BJ (cell line): ENCODE data around the gene ABL2. TPM values are rescaled to one million over a fixed set of nuclear protein-coding genes. Genes with fewer than 3 reads are reported as not detected.
"Not testable (repeated sequence)": the region's sequence is repeated elsewhere in the genome, so short reads cannot be mapped to it uniquely, and the experiment has no call there.

Experiments used
- CTCF ChIA-PET: fragments of 350-600 bp; formaldehyde crosslinking; extraction: SDS; loops from one replicate; lab custom pipeline; 2021; ENCODE audit warnings: antibody characterized with exemption, inconsistent platforms; lab: Yijun Ruan, JAX
- POLR2A ChIA-PET: fragments of 300-600 bp; sonication (Branson Sonifier 250); formaldehyde crosslinking; extraction: SDS; loops from one replicate; lab custom pipeline; 2021; ENCODE audit warnings: antibody characterized with exemption; lab: Charles Lee
- DNase-seq: peaks from one replicate; pipeline ENCODE4 v3.0.0-alpha.2; 2011; ENCODE audit warnings: low read depth
- H3K27me3 ChIP-seq: 2 replicates; pipeline ENCODE4 v1.6.0; 2011; ENCODE audit warnings: low read length; ENCODE audit not compliant: control insufficient read depth, insufficient read depth
- H3K36me3 ChIP-seq: 2 replicates; pipeline ENCODE4 v1.5.1; 2011; ENCODE audit warnings: low read length; ENCODE audit not compliant: control insufficient read depth, insufficient read depth
- H3K4me3 ChIP-seq: 2 replicates; pipeline ENCODE4 v1.5.1; 2011; ENCODE audit warnings: low read depth, mild to moderate bottlenecking, control low read depth, low read length
- polyA plus RNA-seq: library from polyadenylated mRNA; depleted of rRNA; stranded (reverse); fragments of >200 nt; gene quantifications from 2 replicates; pipeline ENCODE4 v1.2.3, GENCODE V29; 2011
- TF ChIP-seq, protein P1 (sequence below): IDR thresholded peaks from 2 replicates; pipeline ENCODE4 v1.5.1; 2011; ENCODE audit warnings: low read depth, mild to moderate bottlenecking, control low read depth, inconsistent platforms, low read length, moderate library complexity; ENCODE audit not compliant: insufficient read depth

The ABL2 gene
- polyA plus RNA-seq, 1 experiment: 18.7 TPM

DNA sequence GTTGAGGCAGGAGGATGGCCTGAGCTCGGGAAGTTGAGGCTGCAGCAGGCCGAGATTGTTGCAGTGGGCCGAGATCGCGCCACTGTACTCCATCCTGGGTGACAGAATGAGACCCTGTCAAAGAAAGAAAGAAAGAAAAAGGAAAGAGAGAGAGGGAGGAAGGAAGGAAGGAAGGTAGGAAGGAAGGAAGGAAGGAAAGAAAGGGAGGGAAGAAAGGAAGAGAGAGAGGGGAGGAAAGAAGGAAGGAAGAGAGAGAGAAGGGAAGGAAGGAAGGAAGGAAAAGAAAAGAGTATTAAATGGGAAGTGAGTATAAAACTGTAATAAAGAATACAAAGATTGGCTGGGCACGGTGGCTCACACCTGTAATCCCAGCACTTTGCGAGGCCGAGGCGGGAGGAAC, 18.4 kb upstream of the ABL2 start:
- ChIA-PET POLR2A (no interaction called here), CTCF (interaction anchor here (1.1 kb wide), 1 partner anchor 122 kb away, joined by 3 read pairs; no protein-coding TSS in a partner anchor)
- Histone ChIP-seq H3K27me3 (no peaks in the 10 kb centered on the region), H3K36me3 (no peaks in the 10 kb centered on the region), H3K4me3 (no peak overlapping the region)
- TF ChIP-seq, protein P1, sequence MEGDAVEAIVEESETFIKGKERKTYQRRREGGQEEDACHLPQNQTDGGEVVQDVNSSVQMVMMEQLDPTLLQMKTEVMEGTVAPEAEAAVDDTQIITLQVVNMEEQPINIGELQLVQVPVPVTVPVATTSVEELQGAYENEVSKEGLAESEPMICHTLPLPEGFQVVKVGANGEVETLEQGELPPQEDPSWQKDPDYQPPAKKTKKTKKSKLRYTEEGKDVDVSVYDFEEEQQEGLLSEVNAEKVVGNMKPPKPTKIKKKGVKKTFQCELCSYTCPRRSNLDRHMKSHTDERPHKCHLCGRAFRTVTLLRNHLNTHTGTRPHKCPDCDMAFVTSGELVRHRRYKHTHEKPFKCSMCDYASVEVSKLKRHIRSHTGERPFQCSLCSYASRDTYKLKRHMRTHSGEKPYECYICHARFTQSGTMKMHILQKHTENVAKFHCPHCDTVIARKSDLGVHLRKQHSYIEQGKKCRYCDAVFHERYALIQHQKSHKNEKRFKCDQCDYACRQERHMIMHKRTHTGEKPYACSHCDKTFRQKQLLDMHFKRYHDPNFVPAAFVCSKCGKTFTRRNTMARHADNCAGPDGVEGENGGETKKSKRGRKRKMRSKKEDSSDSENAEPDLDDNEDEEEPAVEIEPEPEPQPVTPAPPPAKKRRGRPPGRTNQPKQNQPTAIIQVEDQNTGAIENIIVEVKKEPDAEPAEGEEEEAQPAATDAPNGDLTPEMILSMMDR: no peak
- DNase-seq: no peak

DNA sequence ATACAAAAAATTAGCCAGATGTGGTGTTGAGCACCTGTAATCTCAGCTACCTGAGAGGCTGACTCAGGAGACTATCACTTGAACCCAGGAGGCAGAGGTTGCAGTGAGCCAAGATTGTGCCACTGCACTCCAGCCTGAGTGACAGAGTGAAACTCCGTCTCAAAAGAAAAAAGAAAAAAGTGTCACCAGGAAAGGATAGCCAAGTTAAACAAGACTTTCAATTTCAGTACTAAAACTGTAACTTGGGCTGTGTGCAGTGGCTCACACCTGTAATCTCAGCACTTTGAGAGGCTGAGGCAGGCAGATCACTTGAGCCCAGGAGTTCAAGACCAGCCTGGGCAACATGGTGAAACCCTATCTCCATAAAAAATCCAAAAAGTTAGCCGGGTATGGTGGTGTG, 15.9 kb upstream of the ABL2 start:
- H3K27me3 ChIP-seq, DNase-seq, H3K36me3 ChIP-seq, POLR2A ChIA-PET, H3K4me3 ChIP-seq: not testable (repeated sequence)
- CTCF ChIA-PET: interaction anchor here (2.1 kb wide), 1 partner anchor 124 kb away, joined by 5 read pairs; no protein-coding TSS in a partner anchor

- TF ChIP-seq, protein P1: no peak
- Histone ChIP-seq H3K27me3 (no peaks in the 10 kb centered on the region), H3K36me3 (no peaks in the 10 kb centered on the region), H3K4me3 (no peak overlapping the region)
- ChIA-PET POLR2A (no interaction called here), CTCF (no interaction called here)
- no peak for DNase-seq
Measured at GRCh38 chr1:179241530-179242097, 12.1 kb upstream of the ABL2 start.

DNA sequence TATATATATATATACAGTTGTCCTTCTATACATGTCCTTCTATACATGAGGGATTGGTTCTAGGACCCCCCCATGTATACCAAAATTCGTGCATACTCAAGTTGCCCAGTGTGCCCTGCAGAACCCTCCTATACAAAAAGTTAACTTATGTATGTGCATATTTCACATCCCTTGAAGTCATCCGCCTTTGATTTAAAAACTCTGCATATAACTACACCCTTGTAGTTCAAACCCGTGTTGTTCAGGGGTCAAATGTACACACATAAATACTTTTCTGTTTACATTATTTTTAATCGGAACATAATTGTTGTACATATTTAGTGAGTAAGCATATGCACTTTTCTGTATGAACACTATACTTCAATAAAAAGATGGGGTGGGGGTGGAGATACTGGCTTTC, 7.7 kb upstream of the ABL2 start:
- TF ChIP-seq, protein P1: no peak
- no peak for DNase-seq
- Histone ChIP-seq H3K4me3 (no peak overlapping the region), H3K27me3 (no peaks in the 10 kb centered on the region), H3K36me3 (no peaks in the 10 kb centered on the region)
- CTCF ChIA-PET: interaction anchor here (1.1 kb wide), 1 partner anchor 26 kb away, joined by 3 read pairs; no protein-coding TSS in a partner anchor
- POLR2A ChIA-PET: no interaction called here

DNA sequence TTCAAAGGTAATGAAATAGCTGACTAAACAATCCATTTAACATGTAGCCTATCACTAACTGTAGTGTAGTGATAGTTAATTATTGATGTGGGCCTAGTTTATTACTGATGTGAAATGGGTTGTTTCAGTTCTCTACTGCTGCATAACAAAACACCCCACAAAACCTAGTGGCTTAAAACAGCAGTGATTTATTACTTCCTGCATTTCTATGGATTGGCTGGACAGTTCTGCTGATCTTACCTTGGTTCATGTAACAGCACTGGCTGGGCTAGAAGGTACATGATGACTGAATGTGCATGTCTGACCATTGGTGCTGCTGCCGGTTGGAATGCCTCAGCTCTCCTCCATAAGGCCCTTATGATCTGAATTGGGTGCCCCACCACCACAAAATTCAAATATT, 5.4 kb upstream of the ABL2 start:
- TF ChIP-seq, protein P1: no peak
- DNase-seq: no peak
- H3K4me3 ChIP-seq: no peak overlapping the region
- ChIA-PET POLR2A (no interaction called here), CTCF (interaction anchor here (1.3 kb wide), 1 partner anchor 155 kb away, joined by 3 read pairs; no protein-coding TSS in a partner anchor)
- H3K27me3 ChIP-seq: no peaks in the 10 kb centered on the region
- no peaks in the 10 kb centered on the region for H3K36me3 ChIP-seq

GRCh38 chr1:179231923-179232322, 2.4 kb upstream of the ABL2 start:
- DNase-seq: peak; percentile 6
- Histone ChIP-seq H3K36me3 (no peaks in the 10 kb centered on the region), H3K27me3 (no peaks in the 10 kb centered on the region), H3K4me3 (no peak overlapping the region)
- ChIA-PET CTCF (interaction anchor here (0.8 kb wide), 1 partner anchor 143 kb away, joined by 3 read pairs; no protein-coding TSS in a partner anchor), POLR2A (no interaction called here)
- TF ChIP-seq, protein P1: no peak
